ENCODE results near the gene HOXA5.

The HOXA5 gene

DNA sequence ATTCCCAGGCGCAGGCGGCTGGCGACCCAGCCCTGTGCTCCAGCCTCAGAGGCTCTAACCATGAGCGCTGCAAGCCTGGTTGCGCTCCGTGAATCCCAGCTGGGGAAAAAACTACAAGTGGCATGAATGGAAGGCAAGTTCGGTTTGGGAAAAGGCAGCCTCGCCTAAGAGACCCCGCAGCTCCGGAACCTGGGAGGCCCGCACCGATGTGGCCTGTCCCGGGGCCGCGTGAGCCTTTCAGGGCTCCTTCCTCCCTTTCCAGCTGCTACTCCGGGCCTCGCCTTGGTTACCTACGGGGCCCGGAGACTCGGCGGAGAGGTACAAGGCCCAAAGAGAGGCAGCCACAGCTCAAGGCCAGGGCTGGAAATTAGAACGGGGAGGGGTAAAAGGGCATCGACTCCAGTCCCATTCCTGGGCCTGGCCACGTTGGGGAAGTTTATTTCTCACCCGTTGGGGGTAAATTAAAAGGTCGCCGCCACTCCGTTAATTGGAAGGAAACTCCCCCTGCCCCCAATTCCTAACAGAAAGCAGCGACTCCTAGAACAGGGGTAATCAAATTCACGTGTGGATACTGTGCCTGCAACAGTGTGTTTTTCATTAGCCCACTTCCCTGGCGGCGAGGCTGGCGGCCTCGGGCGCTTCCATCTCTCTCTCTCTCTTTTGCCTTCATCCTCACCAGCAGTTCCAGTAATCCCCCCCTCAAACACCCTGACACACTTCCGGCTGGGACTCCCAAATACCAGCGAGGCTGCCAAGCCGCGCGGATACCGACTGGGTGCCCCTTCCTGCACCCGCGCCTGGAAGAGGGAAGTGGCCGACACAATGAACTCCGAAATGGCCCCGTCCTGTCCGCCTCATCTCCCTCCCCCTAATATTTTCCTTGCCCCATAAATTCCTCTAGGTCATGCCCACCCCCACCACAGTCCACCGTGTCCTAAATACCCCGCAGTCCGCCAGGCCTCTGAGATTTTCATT, 23.3 kb upstream of the HOXA5 start:
- TF ChIP-seq, protein P1, sequence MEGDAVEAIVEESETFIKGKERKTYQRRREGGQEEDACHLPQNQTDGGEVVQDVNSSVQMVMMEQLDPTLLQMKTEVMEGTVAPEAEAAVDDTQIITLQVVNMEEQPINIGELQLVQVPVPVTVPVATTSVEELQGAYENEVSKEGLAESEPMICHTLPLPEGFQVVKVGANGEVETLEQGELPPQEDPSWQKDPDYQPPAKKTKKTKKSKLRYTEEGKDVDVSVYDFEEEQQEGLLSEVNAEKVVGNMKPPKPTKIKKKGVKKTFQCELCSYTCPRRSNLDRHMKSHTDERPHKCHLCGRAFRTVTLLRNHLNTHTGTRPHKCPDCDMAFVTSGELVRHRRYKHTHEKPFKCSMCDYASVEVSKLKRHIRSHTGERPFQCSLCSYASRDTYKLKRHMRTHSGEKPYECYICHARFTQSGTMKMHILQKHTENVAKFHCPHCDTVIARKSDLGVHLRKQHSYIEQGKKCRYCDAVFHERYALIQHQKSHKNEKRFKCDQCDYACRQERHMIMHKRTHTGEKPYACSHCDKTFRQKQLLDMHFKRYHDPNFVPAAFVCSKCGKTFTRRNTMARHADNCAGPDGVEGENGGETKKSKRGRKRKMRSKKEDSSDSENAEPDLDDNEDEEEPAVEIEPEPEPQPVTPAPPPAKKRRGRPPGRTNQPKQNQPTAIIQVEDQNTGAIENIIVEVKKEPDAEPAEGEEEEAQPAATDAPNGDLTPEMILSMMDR (IDR thresholded peaks at IDR 0.05): no peak
- no peak overlapping the region for H3K27ac ChIP-seq

DNA sequence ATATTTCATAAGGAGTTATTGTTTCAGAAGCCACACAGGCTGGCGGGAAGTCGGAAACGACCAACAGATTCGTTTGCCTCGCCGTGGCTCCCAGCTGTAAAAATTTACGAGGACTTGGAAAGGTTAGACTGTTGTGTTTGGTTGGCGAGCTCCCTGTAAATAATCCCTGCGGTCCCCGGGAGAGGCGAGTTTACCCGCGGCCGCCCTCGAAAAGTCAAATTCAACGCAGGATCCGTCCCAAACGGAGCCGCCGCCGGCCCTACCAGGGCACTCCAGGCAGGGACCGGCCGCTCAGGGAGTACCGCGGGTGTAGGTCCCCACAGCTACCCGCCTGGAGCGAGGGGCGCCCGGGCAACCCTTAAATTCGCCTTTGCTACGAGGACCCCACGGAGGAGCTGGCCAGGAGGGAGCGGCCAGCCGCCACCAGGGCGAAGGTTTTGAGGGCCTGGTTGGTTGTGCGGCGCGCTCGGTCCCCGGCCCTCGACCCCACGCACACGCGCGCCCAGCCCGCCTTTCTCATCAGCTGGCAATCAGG, 22.6 kb upstream of the HOXA5 start:
- H3K27ac ChIP-seq: peak overlapping the region; percentile 24; the same call in 1 of the 2 replicates

DNA sequence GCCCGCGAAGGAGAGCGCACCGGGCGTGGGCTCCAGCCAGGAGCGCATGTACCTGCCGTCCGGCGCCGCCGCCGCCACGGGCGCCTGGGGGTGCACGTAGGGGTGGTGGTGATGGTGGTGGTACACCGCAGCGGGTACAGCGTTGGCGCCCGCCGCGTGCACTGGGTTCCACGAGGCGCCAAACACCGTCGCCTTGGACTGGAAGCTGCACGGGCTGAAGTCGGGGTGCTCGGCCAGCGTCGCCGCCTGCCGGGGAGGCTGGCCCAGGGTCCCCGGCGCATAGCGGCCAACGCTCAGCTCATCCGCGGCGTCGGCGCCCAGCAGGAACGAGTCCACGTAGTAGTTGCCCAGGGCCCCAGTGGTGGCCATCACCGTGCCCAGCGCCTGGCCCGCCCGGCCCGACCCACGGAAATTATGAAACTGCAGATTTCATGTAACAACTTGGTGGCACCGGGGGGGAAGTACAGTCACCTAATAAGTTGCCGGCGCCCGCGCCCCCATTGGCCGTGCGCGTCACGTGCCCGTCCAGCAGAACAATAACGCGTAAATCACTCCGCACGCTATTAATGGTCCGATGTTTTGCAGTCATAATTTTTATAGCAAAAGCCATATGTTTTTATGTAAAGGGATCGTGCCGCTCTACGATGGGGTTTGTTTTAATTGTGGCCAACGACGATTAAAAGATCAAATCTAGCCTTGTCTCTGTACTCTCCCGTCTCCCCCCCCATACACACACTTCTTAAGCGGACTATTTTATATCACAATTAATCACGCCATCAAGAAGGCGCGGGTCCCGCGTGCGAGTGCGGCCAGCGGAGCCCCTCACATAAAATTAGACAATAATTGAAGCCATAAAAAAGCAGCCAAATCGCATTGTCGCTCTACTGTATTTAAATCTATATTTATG, 21.9 kb upstream of the HOXA5 start, which contains the start of gene HOXA9:
Gene HOXA9, minus strand, starts transcription at position 449 of the 907 bp plus-strand sequence. Its CDS starts 80 bp downstream, at position 369.
- TF ChIP-seq ZFX (IDR thresholded peaks at IDR 0.05; ENCODE audit: borderline replicate concordance): no peak
- TF ChIP-seq, protein P1 (IDR thresholded peaks at IDR 0.05): no peak
- H3K27ac ChIP-seq: peak within 1 kb of the TSS; percentile 24; the same call in 1 of the 2 replicates

More for the DNA sequence above, 22.6 kb upstream of the HOXA5 start:
- no peak for TF ChIP-seq ZFX (IDR thresholded peaks at IDR 0.05; ENCODE audit: borderline replicate concordance)
- TF ChIP-seq, protein P1 (IDR thresholded peaks at IDR 0.05): no peak

DNA sequence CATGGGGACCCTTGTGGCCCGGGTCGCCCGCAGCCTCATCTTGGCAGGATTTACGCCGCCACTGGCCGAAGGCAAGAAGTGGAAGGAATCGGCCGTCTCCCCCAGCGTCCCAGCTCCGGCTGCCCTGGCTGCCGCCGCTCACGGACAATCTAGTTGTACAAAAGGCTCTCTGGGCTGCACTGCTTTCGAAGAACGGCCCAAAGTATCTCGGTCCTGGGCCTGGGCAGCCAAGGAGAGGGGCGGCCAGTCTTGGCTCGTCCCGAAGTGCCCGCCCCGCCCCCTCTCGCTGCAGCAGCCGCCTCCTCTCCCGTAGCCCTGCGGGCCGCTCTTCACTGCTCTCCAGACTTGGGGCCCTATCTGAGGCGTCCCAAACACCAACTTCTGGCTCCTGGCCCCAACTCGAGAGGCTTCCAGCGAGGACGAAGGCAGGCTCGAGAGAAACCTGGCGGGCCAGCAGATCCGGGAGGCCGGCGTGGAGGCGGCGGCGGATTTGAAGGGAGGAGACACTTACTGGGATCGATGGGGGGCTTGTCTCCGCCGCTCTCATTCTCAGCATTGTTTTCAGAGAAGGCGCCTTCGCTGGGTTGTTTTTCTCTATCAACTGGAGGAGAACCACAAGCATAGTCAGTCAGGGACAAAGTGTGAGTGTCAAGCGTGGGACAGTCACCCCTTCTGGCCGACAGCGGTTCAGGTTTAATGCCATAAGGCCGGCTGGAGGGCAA, 21.0 kb upstream of the HOXA5 start:
- H3K27ac ChIP-seq: no peak overlapping the region
- TF ChIP-seq, protein P1 (IDR thresholded peaks at IDR 0.05): peak; percentile 17
- no peak for TF ChIP-seq ZFX (IDR thresholded peaks at IDR 0.05; ENCODE audit: borderline replicate concordance)

DNA sequence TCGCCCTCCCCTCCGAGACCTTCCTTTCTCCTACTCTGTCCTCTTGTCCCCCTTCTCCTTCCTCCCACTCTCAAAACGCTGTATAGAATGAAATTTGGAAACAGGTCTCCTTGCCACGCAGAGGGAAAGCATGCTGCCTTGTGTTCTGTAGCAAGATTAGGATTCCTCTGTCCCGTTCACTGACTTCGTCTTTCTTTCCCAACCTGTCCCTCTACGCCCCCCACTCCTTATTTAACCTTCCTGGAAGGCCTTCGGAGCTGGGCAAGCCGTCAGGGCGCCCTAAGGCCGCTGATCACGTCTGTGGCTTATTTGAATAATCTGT, 20.5 kb upstream of the HOXA5 start:
- no peak for TF ChIP-seq ZFX (IDR thresholded peaks at IDR 0.05; ENCODE audit: borderline replicate concordance)
- TF ChIP-seq, protein P1 (IDR thresholded peaks at IDR 0.05): no peak
- H3K27ac ChIP-seq: no peak overlapping the region

DNA sequence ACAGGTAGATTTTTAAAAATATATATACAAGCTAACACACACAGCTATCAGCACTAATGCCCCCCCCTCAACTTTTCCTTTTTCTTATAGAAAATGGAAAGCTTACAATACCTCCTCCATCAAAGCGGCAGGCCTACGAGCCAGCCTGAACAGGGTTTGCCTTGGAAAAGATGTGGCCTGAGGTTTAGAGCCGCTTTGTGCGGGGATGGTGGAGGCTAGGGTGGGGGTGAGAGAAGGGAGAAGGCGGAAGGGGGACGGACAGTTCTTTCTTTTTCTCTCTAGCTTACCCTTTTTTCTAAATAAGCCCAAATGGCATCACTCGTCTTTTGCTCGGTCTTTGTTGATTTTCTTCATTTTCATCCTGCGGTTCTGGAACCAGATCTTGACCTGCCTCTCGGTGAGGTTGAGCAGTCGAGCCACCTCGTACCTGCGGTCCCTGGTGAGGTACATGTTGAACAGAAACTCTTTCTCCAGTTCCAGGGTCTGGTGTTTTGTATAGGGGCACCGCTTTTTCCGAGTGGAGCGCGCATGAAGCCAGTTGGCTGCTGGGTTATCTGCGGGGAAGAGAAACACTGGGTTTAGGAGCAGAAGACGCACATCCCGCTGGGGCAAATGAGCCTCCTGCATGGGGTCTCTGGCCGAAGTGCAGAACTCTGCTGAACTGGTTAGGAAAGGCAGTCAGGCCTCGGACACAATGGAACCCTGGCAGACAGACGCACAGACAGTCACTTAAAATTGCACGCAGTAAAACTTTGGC, 20.0 kb upstream of the HOXA5 start:
- H3K27ac ChIP-seq: no peak overlapping the region
- TF ChIP-seq ZFX (IDR thresholded peaks at IDR 0.05; ENCODE audit: borderline replicate concordance): no peak

All from 22Rv1 (cell line).